ENCODE data around the gene COL4A3.

GRCh38 chr2:227248876-227249275, 84.5 kb downstream of the COL4A3 start:
- TF ChIP-seq CTCF (IDR thresholded peaks at IDR 0.05) = no peak
- TF ChIP-seq POLR2A (IDR thresholded peaks at IDR 0.05) = no peak

Data from adrenal gland (tissue), 5 donors.